Omental fat pad (tissue), 4 donors: ENCODE data around the gene MT1HL1. TPM values are rescaled to one million over a fixed set of nuclear protein-coding genes. Genes with fewer than 3 reads are reported as not detected.
"Not testable (repeated sequence)": the region's sequence is repeated elsewhere in the genome, so short reads cannot be mapped to it uniquely, and the experiment has no call there.

Experiments
- ATAC-seq: fragments of 150-250 bp; one replicate; pipeline ENCODE4 v1.9.1; 2016; ENCODE audit warnings: mild to moderate bottlenecking, moderate library complexity; ENCODE audit not compliant: low FRiP score
- DNase-seq: peaks from one replicate; pipeline ENCODE4 v3.0.0-alpha.2; 2019; ENCODE audit warnings: low spot score
- total RNA-seq, 4 donors: library from RNA; depleted of rRNA; stranded (reverse); fragments of >200 nt; gene quantifications; one replicate each; pipeline ENCODE4 v1.1.0, GENCODE V29; 2016
- TF ChIP-seq, protein P1 (sequence below), 3 donors: fragments of 450-650 bp; IDR thresholded peaks; one replicate each; pipeline ENCODE4 v1.5.1; 2016 to 2017; ENCODE audit warnings: antibody characterized with exemption in 3 of 3, mild to moderate bottlenecking in 3 of 3, moderate library complexity in 2 of 3

Gene MT1HL1
- total RNA-seq, 4 donors from 2014 or later = not detected

DNA sequence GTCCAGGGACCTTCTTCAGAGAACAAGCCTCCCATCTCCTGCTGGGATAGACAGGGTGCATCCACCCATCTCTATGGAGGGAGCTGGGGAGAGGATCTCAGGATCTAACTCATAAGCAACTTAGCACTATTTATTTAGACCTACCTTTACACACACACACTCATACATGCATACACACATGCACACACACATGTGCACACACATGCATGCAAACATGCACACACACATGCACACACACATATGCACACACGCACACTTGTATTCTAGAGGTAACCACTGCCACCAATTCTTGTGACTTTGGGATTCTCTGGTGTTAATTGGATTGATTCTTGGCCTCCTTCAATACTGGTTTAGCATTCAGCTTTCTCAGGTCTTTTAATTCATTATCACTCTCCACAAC lies 9.8 kb downstream of the MT1HL1 start:
- DNase-seq (no peak), ATAC-seq (no peak)
- TF ChIP-seq, protein P1, sequence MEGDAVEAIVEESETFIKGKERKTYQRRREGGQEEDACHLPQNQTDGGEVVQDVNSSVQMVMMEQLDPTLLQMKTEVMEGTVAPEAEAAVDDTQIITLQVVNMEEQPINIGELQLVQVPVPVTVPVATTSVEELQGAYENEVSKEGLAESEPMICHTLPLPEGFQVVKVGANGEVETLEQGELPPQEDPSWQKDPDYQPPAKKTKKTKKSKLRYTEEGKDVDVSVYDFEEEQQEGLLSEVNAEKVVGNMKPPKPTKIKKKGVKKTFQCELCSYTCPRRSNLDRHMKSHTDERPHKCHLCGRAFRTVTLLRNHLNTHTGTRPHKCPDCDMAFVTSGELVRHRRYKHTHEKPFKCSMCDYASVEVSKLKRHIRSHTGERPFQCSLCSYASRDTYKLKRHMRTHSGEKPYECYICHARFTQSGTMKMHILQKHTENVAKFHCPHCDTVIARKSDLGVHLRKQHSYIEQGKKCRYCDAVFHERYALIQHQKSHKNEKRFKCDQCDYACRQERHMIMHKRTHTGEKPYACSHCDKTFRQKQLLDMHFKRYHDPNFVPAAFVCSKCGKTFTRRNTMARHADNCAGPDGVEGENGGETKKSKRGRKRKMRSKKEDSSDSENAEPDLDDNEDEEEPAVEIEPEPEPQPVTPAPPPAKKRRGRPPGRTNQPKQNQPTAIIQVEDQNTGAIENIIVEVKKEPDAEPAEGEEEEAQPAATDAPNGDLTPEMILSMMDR (IDR thresholded peaks at IDR 0.05) = no peak

DNA sequence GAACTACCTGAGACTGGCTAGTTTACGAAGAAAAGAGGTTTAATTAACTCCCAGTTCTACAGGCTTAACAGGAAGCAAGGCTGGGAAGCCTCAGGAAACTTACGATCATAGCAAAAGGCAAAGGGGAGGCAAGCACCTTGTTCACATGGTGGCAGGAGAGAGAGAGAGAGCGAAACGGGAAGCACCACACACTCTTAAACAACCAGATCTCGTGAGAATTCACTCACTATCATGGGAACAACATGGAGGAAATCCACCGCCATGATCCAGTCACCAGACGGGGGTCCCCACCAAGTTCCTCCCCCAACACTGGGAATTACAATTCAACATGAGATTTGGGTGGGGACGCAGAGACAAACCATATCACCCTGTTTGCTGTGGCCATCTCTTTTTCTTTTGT lies 11.8 kb downstream of the MT1HL1 start:
- DNase-seq (no peak), ATAC-seq (no peak)
- TF ChIP-seq, protein P1 (IDR thresholded peaks at IDR 0.05) = no peak

DNA sequence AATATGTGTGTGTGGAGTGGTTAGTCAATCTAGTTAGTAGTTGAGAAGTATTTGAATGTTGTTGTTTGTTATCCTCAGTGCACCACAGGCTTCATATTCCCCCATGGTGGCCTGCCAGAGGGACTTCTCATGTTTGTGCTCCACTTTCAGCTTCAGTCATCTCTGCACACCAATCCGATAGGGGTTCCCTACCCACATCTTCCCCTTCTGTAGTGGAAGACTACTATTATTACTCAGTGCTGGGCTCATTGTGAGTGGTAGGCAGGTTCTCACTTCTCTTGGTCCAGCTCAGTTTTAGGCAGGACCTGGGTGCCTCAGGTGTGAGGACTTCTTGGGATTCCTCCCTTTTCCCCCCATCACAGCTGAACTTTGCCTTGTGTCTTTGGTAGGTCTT lies 14.2 kb downstream of the MT1HL1 start:
- ATAC-seq (no peak), DNase-seq (no peak)
- TF ChIP-seq, protein P1 (IDR thresholded peaks at IDR 0.05) = no peak

DNA sequence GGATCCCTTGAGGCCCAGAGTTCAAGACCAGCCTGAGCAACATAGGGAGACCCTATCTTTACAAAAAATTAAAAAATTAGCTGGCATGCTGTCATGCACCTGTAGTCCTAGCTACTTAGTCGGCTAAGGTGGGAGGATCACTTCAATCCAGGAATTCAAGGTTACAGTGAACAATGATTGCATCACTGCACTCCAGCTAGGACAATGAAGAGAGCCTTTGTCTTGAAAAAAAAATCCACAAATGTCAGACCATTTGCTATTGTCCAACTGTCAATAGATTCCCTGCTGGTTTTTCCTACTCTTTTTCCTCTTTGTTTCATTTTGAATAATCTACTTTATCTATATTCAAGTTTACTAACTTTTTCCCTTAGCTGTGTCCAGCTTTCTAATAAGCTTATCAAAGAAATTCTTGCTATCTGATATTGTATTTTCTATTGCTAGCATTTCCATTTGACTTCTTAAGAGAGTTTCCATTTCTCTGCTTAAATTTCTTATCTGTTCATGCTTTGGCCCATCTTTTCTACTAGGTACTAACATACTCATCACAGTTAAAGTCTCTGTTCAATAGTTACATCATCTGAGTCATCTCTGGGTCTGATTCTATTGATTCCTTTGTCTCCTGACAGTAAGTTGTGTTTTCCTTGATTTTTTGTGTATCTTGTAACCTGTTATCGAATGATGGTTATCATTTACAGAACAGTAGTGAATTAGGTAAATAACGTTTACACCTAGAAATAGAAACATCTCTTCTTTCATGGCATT lies 14.8 kb downstream of the MT1HL1 start:
- DNase-seq = no peak
- TF ChIP-seq, protein P1 (IDR thresholded peaks at IDR 0.05) = no peak
- ATAC-seq = no peak

DNA sequence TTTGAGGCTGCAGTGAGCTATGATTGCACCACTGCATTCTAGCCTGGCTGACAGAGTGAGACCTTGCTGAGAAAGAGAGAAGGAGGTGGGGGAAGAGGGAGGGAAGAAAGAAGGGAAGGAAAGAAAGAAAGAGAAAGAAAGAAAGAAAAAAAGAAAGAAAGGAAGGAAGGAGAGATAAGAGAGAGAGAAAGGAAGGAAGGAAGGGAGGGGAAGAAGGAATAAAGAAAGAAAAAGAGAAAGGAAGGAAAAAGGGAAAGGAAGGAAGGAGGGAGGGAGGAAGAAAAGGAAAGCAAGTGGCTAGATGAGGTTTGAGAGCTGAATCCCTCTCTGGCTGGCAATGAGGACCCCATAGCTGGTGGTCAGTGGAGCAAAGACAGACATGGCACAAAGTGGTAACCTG lies 20.4 kb downstream of the MT1HL1 start:
- TF ChIP-seq, protein P1 (IDR thresholded peaks at IDR 0.05) = no peak
- ATAC-seq (no peak), DNase-seq (no peak)

DNA sequence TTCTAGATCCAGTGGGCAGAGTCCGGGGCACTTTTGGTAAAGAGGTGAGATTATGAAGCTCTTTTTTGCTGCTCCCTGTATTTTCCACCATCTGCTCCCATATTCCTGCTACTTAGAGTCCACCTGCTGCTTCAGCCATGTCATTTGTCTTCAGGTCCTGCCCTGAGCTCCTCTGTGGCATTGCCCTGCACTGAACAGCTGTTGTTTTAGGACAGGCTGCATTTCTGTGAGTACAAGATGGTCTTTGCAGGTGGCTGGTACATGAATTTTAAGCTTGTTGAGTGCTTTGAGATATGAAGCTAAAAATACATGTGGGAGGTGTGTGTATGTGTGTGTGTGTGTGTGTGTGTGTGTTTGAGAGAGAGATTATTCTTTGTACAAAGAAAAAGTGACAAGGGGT lies 21.9 kb downstream of the MT1HL1 start:
- ATAC-seq (no peak), DNase-seq (no peak)
- TF ChIP-seq, protein P1 (IDR thresholded peaks at IDR 0.05) = no peak

DNA sequence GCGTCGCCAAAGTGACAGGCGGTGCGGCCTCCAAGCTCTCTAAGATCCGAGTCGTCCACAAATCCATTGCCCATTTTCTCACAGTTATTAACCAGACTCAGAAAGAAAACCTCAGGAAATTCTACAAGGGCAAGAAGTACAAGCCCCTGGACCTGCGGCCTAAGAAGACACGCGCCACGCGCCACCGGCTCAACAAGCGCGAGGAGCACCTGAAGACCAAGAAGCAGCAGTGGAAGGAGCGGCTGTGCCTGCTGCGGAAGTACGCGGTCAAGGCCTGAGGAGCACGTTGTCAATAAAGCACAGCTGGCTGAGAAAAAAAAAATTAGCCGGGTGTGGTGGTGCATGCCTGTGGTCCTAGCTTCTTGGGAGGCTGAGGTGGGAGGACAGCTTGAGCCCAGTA lies 22.8 kb downstream of the MT1HL1 start:
- not testable (repeated sequence) for DNase-seq, ATAC-seq
